Spleen (tissue), 11 donors: ENCODE measurements around the gene TENM3. TPM values are rescaled to one million over a fixed set of nuclear protein-coding genes. Genes with fewer than 3 reads are reported as not detected.

Source experiments
- DNase-seq: peaks from one replicate; pipeline ENCODE4 v3.0.0-alpha.2; 2020
- H3K27ac ChIP-seq, 8 donors: fragments of 200-600 bp; sonication (generic) in 7 of 8; 1 replicate in 4 of 8; 2 replicates in 4 of 8; pipeline versions ENCODE4 v1.5.0 to v1.8.0; 2016 to 2021; ENCODE audit warnings: inconsistent platforms in 4 of 8, mild to moderate bottlenecking in 4 of 8, moderate library complexity in 1 of 8
- H3K27me3 ChIP-seq, 7 donors: fragments of 200-600 bp; sonication (generic) in 6 of 7; replicated peaks in 1 of 7; 1 replicate in 4 of 7; 2 replicates in 3 of 7; pipeline versions ENCODE4 v1.5.0 to v1.8.0; 2016 to 2021; ENCODE audit warnings: inconsistent platforms in 3 of 7, mild to moderate bottlenecking in 1 of 7
- H3K36me3 ChIP-seq, 6 donors: fragments of 200-600 bp; sonication (generic) in 5 of 6; 1 replicate in 4 of 6; 2 replicates in 2 of 6; pipeline versions ENCODE4 v1.5.0 to v1.8.0; 2016 to 2021; ENCODE audit warnings: inconsistent platforms in 2 of 6
- H3K4me1 ChIP-seq, 6 donors: fragments of 200-600 bp; sonication (generic) in 5 of 6; 1 replicate in 3 of 6; 2 replicates in 3 of 6; pipeline versions ENCODE4 v1.5.0 to v1.8.0; 2016 to 2021; ENCODE audit warnings: inconsistent platforms in 3 of 6
- H3K4me3 ChIP-seq, 8 donors: fragments of 200-600 bp; sonication (generic) in 7 of 8; 1 replicate in 4 of 8; 2 replicates in 4 of 8; pipeline versions ENCODE4 v1.5.0 to v1.8.0; 2016 to 2021; ENCODE audit warnings: inconsistent platforms in 4 of 8, mild to moderate bottlenecking in 4 of 8, moderate library complexity in 2 of 8
- H3K9me3 ChIP-seq, 8 donors: fragments of 200-600 bp; sonication (generic) in 7 of 8; 1 replicate in 4 of 8; 2 replicates in 4 of 8; pipeline versions ENCODE4 v1.5.0 to v1.8.0; 2016 to 2021; ENCODE audit warnings: inconsistent platforms in 4 of 8
- CTCF ChIP-seq, 11 experiments: fragments of 200-600 bp in 7 of 11; fragments of 450-650 bp in 4 of 11; sonication (generic) in 4 of 11; IDR thresholded peaks in 8 of 11; conservative IDR thresholded peaks in 3 of 11; 1 replicate in 7 of 11; 2 replicates in 4 of 11; pipeline versions ENCODE4 v1.4.0 to v1.8.0; 2016 to 2021; ENCODE audit warnings: antibody characterized with exemption in 11 of 11, inconsistent platforms in 4 of 11, mild to moderate bottlenecking in 1 of 11
- POLR2A ChIP-seq, 3 donors: fragments of 450-650 bp; IDR thresholded peaks; one replicate each; pipeline ENCODE4 v1.5.1; 2017; ENCODE audit warnings: antibody characterized with exemption in 3 of 3, mild to moderate bottlenecking in 1 of 3
- POLR2AphosphoS5 ChIP-seq, 3 donors: sonication (generic); formaldehyde crosslinking; IDR thresholded peaks; one replicate each; pipeline ENCODE4 v1.5.1; 2017; ENCODE audit warnings: antibody characterized with exemption in 3 of 3
- WGBS, 5 donors: extraction: QIAGEN DNeasy Blood & Tissue Kit in 3 of 5; methylation state at CpG; one replicate each; pipeline versions ENCODE4 v1.1.5 to v1.1.7; 2013 to 2018; 5-methylcytosine and 5-hydroxymethylcytosine counted together
- intact Hi-C: fragments of 100-400 bp; cut with DNase I; formaldehyde crosslinking; loops from one replicate; pipeline ENCODE4 v1.15.0; 2023; ENCODE audit warnings: low total_unique reads
- polyA plus RNA-seq, 3 donors: library from polyadenylated mRNA; stranded (reverse); fragments of 200-250 nt; gene quantifications; one replicate each; pipeline ENCODE4 v1.2.1, GENCODE V29; 2013
- total RNA-seq, 7 donors: library from RNA; depleted of rRNA in 3 of 7; stranded (reverse); fragments of >200 nt in 3 of 7; fragmentation: NEBNext Ultra II Directional in 4 of 7; extraction: Animal tissue kit (Norgen Biotek cat#: 25700) in 4 of 7; gene quantifications; one replicate each; pipeline versions ENCODE4 v1.1.0 to v1.2.1, GENCODE V29; 2016 to 2021
- donor health status: healthy with polysubstance abuse.
- donor health status: DM: no; HTN: no; CAD: no; lungs with moderate emphysema.
- donor health status: DM: no; HTN: no; CAD: no.
- donor health status: Bipolar disorder and iron deficiency.
- donor health status: healthy.
- donor health status: DM: no; HTN: no; CAD: no.
- donor health status: DM: yes; HTN: yes; CAD: no.

Gene TENM3
- total and polyA plus RNA-seq, 10 donors: 0.37 to 45.6 (median 17.7) TPM

- Histone ChIP-seq H3K4me1 (no peaks in the 10 kb centered on the region), H3K27me3 (peaks cover 0 to 4% (median 0%) of the 10 kb centered on the region in 7 donors), H3K27ac (no peak overlapping the region), H3K36me3 (no peaks in the 10 kb centered on the region), H3K4me3 (no peak overlapping the region), H3K9me3 (no peaks in the 10 kb centered on the region)
- no peak for DNase-seq
- TF ChIP-seq POLR2AphosphoS5 (IDR thresholded peaks at IDR 0.05) (no peak), POLR2A (IDR thresholded peaks at IDR 0.05) (no peak), CTCF (IDR thresholded peaks at IDR 0.05 in 8 of 11, conservative IDR thresholded peaks at IDR 0.05 in 3 of 11) (no peak)
- 55 to 65% (median 63%) methylated on average over 6 of the region's 6 CpGs for WGBS, 5 donors
- intact Hi-C loops: no loop called here
Observed at GRCh38 chr4:182575225-182575624, 332.0 kb downstream of the TENM3 start.

- peaks cover 0 to 4% (median 0%) of the 10 kb centered on the region in 7 donors for H3K27me3 ChIP-seq
- no peak overlapping the region for H3K4me3 ChIP-seq
- WGBS, 5 donors: 73 to 80% (median 77%) methylated on average over 12 of the region's 12 CpGs
- TF ChIP-seq CTCF (IDR thresholded peaks at IDR 0.05 in 8 of 11, conservative IDR thresholded peaks at IDR 0.05 in 3 of 11): no peak
- no peak for TF ChIP-seq POLR2A (IDR thresholded peaks at IDR 0.05)
- TF ChIP-seq POLR2AphosphoS5 (IDR thresholded peaks at IDR 0.05): no peak
- no peaks in the 10 kb centered on the region for H3K4me1 ChIP-seq
- H3K36me3 ChIP-seq: no peaks in the 10 kb centered on the region
- no peak for DNase-seq
- intact Hi-C loops: no loop called here
- H3K27ac ChIP-seq: no peak overlapping the region
- H3K9me3 ChIP-seq: no peaks in the 10 kb centered on the region
Observed at GRCh38 chr4:182576601-182577289, 333.5 kb downstream of the TENM3 start.

GRCh38 chr4:182577411-182577810, 334.2 kb downstream of the TENM3 start:
- Histone ChIP-seq H3K9me3 (no peaks in the 10 kb centered on the region), H3K36me3 (no peaks in the 10 kb centered on the region), H3K4me3 (no peak overlapping the region), H3K27me3 (peaks cover 0 to 4% (median 0%) of the 10 kb centered on the region in 7 donors), H3K4me1 (no peaks in the 10 kb centered on the region), H3K27ac (no peak overlapping the region)
- WGBS, 5 donors: 53 to 89% (median 81%) methylated on average over 5 of the region's 5 CpGs
- TF ChIP-seq POLR2A (IDR thresholded peaks at IDR 0.05): no peak
- TF ChIP-seq POLR2AphosphoS5 (IDR thresholded peaks at IDR 0.05): no peak
- intact Hi-C loops: no loop called here
- no peak for DNase-seq

GRCh38 chr4:182578402-182578801, 335.2 kb downstream of the TENM3 start:
- intact Hi-C loops: no loop called here
- Histone ChIP-seq H3K4me1 (no peaks in the 10 kb centered on the region), H3K27me3 (peaks cover 0 to 4% (median 0%) of the 10 kb centered on the region in 7 donors), H3K27ac (no peak overlapping the region), H3K36me3 (no peaks in the 10 kb centered on the region), H3K4me3 (no peak overlapping the region), H3K9me3 (no peaks in the 10 kb centered on the region)
- TF ChIP-seq POLR2AphosphoS5 (IDR thresholded peaks at IDR 0.05) (no peak), CTCF (IDR thresholded peaks at IDR 0.05 in 8 of 11, conservative IDR thresholded peaks at IDR 0.05 in 3 of 11) (no peak), POLR2A (IDR thresholded peaks at IDR 0.05) (no peak)
- DNase-seq: no peak
